HG02852 (cell line): ENCODE measurements around the gene ZNF620.
"Not testable (repeated sequence)": the region's sequence is repeated elsewhere in the genome, so short reads cannot be mapped to it uniquely, and the experiment has no call there.

Experiments used
- ATAC-seq: cut with Tn5 transposase; IDR thresholded peaks from one replicate; pipeline ENCODE4 v1.9.1; 2021; ENCODE audit warnings: mild to moderate bottlenecking, moderate library complexity; ENCODE audit not compliant: unreplicated experiment

The ZNF620 gene

DNA sequence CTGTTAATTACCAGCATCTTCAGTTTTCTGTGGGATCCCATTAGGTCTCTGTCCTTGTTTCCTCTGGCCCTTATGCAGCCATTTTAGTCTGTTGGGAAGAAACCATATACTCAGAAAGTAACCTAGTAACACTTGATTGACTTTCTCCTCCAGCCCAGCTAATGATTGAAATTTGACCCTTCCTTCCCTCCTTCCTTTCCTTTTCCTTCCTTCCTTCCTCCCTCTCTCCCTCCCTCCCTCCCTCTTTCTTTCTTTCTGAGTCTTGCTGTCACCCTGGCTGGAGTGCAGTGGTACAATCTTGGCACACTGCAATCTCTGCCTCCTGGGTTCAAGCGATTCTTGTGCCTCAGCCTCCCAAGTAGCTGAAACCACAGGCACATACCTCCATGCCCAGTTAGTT, 5.9 kb upstream of the ZNF620 start:
- no peak for ATAC-seq

DNA sequence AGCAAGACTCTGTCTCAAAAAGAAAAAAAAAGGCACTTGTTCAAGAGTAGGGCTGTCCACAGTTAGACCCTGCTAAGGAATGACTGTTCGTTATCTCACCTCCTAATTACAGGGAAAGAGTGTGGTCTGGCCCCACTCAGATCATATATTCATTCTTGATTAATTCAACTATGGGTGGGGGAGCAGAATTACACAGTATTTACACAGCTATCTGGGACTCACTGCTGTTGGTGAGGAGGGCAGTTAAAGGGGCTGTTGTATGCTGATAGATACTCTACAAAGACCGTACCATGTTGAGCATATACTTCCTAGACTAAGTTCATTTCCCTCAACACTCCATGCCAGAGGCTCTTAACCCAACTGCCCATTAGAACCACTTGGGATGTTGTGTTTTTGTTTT, 3.8 kb upstream of the ZNF620 start:
- no peak for ATAC-seq

DNA sequence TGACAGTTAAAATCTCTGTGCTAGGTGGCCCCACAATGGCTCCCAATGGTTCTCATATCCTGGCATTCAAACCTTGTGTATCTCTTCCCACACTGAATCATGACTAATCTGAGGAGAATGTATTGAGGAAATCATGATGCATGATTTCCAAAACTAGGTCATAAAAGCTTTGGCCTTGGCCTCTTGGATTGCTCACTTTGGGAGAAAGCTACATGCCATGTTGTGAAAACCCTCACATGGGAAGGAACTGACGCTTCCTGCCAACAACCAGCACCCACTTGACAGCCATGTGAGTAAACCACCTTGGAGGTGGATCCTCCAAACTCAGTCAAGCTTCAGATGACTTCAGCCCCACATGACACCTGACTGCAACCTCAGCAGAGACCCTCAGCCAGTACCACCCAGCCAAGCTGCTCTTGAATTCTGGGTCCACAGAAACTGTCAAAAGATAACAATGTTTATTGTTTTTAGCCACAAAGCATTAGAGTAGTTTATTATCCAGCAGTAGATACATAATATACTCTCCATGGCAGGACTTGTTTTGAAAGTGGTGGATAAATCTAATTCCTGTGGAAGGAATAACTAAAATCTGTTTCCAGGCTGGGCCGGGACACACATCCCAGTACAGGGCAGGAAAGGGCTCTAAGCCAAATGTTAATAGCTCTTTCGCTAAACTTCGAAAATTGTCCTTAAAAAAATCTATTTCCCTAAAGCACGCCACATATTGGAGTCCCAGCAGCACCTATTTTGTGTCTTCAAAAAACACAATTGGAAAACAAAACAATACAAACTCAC, 1.0 kb upstream of the ZNF620 start:
- ATAC-seq, result no peak

DNA sequence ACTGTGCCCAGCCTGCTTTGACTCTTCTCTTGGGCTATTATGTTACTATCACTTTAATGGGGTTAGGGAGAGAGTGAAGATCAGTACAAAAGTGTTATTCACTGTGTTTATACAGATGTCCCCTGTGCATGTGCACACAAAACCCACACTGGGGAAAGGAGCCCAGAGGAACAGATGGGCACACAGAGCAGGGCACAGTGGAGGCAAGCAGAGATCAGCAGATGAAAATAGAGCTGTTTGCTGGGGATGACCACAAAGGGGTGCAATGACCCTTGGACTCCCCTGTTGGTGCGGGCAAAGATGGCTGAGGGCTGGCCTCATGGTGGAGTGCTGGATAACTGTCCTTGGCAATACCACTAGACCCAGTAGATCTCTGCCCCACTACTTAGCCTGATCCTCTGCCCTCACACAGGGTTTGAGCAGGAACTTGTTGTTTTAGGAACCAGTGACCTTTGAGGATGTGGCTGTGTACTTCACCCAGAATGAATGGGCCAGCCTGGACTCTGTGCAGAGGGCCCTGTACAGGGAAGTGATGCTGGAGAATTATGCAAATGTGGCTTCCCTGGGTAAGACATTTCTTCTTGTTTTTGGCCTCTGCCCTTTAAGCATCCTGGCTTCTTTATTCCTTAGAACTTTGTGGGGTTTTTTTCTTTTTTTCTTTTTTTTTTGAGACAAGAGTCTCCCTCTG, 5.3 kb downstream of the ZNF620 start:
- no peak for ATAC-seq

DNA sequence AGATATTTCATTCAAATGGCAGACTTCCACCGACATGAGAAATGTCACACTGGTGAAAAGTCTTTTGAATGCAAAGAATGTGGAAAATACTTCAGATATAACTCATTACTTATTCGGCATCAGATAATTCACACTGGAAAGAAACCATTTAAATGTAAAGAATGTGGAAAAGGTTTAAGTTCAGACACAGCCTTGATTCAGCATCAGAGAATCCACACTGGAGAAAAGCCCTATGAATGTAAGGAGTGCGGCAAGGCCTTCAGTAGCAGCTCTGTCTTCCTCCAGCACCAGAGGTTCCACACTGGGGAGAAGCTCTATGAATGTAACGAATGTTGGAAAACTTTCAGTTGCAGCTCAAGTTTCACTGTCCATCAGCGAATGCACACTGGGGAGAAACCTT, 10.4 kb downstream of the ZNF620 start:
- no peak for ATAC-seq

DNA sequence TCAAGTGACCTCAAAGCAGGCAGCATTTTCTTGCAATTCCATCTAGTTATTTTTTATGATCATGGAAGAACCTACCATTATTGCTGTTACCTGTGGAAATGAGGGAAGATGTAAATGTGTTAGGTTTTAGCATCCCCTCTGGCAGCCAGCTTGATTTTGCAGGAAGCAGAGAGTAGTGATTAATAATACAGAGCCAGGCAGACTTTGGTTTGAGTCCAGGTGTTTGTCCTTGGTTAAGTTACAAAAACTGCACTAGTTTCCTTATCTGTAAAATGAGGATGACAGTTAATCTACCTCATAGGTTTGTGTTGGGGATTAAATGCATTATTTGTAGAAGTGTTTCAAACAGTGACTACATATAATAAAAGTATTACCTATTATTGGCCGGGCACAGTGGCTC, 12.2 kb downstream of the ZNF620 start:
- ATAC-seq, result no peak

DNA sequence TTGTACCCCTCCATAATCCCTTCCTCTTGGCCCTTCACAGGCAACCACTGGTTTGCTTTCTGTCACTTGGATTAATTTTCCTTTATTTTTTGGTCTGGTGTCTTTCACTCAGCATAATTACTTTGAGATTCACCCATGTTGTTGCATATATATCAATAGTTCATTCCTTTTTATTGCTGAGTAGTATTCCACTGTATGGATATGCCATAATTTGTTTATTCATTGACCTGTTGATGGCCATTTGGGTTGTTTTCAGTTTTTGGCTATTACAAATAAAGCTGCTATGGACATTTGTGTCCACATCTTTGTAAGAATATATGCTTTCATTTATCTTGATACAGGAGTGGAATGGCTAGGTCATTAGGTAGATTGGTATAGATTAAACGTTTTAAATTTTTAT, 13.0 kb downstream of the ZNF620 start:
- ATAC-seq, result no peak

DNA sequence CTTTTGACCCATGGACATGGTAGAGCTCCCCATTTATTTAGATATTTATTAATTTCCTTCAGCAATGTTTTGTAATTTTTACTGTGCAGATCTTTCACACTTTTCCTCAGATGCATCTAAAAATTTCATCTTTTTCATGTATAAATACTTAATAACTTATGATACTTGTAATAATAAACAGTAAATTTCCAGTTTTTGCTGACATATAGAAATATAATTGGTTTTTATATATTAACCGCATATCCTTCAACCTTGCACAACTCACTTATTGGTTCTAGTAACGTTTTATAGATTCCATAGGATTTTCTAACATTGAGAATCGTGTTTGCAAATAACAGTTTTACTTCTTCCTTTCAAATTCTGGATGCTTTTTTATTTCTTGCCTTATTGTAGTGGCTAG, 15.4 kb downstream of the ZNF620 start:
- no peak for ATAC-seq

DNA sequence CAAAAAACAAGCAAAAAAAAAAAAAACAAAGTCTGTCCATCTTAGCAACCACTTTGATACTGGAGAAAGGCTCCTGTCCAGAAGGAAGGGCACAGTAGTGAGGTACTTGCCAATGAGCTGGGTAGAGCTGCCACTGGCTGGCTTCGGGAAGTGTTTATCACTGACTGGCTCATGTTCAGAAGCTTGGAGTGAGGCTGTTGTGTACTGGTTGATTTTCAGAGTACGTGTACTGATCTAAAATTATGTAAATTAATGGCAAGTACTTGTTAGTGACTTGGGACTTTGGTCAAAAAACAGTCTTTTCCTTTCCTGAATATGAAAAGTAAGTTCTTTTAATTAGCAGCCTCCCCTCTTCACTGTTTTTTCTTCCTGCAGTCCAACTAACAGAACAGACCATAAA, 17.9 kb downstream of the ZNF620 start:
- ATAC-seq, result no peak

DNA sequence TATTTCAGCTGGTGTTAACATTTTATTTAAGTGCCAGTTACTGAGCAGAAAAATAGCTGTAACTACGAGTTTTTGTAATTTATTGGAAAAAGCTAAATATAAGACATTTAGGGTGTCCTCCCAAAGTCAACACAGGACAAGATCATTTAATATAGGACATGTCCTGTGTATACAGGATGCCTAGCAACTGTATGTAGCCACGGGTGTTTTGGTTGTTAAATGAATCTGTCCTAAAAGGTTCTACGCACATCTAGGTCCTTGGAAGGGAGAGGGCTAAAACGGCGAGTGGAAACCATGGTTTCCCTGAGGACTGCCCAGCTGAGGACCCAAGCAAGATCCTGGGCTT, 18.4 kb downstream of the ZNF620 start:
- ATAC-seq, result peak; percentile 22

DNA sequence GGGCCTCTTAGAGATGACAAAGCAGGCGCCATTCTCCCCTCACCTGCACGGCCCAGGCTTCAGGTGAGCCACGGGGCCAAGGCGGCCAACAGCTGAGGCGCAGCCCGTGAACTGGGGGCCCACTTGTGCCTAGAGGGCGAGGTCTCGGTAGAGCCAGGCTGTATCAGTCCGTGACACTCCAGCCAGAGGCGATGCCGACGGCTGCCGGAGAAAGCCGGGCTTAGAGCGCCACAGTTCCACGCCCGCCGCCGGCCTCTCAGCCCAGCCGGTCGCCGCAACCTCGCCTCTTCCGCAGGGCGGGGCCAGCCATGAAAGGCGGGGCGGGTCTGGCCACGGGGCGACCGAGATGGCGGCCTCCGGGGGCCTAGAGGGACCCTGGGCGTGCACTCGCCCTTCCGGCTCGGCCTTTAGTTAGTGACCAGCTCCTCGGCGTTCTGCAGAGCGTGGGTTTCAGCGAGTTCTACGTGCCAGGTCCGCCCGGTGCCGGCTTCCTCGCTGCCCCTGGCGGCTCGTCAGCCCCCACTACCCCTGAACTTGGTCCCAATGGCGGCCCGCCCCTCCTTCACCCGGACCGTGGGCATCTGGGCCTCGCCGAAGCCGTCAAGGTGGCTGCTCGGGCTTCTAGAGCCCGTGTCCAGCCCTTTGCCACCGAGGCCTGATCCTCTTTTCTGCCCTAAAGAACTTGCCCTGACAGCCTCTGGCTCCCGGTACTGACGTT, 18.9 kb downstream of the ZNF620 start, which contains the start of gene ZNF621:
TSS of gene ZNF621 (plus strand) at position 393 of the 718 bp plus-strand sequence. CDS start 881 bp downstream, outside the sequence.
- ATAC-seq, result peak; percentile 97

DNA sequence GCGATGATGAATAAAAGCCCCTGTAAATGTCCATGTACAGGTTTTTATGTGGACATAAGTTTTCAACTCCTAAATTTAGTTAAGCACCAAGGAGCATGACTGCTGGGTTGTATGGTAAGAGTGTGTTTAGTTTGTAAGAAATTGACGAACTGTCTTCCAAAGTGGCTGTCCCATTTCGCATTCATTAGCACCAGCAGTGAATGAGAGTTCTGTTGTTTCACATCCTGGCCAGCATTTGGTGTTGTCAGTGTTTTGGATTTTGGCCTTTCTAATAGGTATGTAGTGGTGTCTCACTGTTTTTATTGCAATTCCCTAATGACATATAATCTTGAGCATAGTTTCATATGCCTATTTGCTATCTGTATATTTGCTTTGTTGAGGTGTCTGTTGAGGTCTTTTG, 22.6 kb downstream of the ZNF620 start:
- ATAC-seq, result no peak

DNA sequence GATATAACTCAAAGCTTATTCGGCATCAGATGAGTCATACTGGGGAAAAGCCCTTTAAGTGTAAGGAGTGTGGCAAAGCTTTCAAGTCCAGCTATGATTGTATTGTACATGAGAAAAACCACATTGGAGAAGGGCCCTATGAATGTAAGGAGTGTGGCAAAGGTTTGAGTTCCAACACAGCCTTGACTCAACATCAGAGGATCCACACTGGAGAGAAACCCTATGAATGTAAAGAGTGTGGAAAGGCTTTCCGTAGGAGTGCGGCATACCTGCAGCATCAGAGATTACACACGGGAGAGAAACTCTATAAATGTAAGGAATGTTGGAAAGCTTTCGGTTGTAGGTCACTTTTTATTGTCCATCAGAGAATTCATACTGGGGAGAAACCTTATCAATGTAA, 26.4 kb downstream of the ZNF620 start:
- no peak for ATAC-seq

DNA sequence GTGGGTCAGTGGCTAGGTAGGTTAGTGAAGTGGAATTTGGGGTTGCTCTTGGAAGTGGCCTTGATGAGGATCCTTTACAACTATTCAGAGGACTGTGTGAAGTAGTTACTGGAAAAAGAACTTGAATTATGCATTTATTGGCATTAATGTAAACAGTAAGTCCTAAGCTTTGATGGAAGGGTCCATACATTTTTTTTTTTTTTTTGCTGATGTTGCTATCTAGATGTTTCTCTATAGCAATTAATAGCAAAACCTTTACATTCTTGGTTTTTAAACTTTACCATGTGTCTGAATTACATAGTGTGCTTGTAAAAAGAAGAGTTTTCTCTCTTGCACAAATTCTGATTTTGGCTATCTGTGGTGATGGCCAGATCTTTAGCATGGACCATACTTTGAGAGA, 28.4 kb downstream of the ZNF620 start:
- no peak for ATAC-seq

DNA sequence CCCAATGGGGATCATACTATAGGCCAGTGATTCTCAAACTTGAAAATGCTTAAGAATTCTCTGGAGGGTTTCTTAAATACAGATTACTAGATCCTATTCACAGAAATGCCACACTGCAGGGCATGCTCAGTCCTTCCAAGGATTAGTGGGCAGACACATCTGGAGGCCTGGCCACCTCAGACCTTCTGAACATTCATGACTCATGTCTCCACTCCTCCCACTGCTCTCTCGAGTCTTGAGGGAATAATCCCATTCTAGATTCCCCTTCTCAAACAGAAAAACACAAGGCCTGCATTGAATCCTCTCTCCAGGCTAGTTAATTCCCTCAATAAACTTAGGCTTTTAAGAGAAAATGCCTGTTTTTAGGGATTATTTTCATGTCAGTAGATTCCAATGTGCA, 41.0 kb downstream of the ZNF620 start:
- ATAC-seq, result no peak

DNA sequence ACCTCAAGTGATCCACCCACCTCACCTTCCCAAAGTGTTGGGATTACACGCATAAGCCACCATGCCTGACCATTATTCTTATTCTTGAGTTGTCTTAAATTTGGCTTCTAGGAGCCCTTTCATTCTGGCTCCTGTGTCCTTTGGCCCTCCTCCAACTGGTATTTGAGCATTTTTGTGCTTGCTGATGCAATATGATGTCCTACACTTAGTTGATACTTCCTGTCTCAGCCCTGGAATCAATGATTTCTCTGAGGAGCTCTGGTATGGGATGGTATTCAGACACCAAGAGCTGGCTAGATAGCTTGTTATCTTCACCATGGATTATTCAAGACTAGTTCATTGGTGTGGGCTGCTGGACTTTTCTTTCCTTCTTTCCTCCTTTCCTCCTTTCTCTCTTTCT, 44.3 kb downstream of the ZNF620 start:
- ATAC-seq, result no peak

DNA sequence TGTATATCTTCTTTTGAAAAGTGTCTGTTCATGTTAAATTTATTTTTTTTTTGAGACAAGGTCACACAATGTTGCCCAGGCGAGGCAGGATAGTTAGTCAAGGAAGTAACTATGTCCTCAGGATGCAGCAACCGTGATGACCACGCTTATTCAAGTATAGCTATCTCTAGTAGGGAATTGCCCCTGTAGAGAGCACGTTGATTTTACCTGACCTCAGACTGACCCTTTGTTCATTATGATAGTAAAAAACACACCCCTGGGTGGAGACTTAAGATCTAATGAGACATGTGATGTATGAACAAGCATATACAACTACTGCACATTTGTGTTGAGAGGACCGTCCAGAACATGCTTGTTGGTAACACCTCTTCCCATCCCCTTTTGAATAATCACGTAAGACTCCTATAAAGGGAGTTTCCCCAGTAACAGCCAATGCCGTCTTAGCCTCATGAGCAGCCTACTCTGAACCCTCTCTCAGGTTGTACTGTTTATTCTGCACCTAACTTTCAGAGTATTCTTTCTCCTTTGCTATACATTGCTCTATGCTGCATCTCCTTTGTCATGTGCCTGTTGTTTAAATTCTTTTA, 51.8 kb downstream of the ZNF620 start:
- peak; percentile 70 for ATAC-seq

DNA sequence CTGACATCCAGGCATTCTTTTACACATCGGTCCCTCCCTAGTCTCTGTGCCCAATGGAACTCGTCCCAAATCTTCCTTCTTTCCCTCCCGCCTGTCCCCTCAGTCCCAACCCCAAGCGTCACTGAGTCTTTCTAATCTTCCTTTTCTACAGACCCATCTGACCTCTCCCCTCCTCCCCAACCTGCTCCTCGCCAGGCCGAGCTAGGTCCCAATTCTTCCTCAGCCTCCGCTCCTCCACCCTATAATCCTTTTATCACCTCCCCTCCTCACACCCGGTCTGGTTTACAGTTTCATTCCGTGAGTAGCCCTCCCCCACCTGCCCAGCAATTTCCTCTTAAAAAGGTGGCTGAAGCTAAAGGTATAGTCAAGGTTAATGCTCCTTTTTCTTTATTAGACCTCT, 56.6 kb downstream of the ZNF620 start:
- not testable (repeated sequence) for ATAC-seq

DNA sequence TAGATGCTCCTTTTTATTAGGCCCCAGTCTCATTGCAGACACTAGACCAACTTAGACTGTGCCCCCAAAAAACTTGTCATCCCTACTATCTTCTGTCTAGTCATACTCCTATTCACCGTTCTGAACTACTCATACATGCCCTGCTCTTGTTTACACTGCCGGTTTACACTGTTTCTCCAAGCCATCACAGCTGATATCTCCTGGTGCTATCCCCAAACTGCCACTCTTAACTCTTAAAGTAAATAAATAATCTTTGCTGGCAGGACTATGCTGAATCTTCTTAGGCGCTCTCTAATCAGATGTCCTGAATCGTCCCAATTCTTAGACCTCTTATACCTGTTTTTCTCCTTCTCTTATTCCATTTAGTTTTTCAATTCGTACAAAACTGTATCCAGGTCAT, 59.8 kb downstream of the ZNF620 start:
- not testable (repeated sequence) for ATAC-seq

DNA sequence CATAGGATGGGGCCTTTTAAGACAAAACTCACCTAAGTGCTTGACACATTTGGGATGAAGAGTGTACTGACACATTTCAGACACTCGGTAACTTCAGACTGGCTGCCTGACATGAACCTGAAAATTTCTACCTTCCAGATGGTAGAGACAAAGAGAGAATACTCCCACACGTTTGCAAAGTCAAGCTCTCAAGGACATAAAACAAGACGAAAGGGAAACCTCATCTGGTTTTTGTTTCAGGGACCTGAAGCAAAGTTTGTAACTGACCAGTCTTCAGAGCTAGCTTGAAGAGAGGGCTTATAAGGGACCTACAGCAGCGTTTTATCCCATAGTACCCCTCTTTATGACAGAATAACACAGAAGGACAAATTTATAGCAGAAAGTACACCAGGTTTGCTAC, 60.9 kb downstream of the ZNF620 start:
- ATAC-seq, result peak; percentile 74
